ENCODE data around the gene MN1. TPM values are rescaled to one million over a fixed set of nuclear protein-coding genes. Genes with fewer than 3 reads are reported as not detected.

MN1 gene
- total RNA-seq, 1 donor, result 6.2 TPM

DNA sequence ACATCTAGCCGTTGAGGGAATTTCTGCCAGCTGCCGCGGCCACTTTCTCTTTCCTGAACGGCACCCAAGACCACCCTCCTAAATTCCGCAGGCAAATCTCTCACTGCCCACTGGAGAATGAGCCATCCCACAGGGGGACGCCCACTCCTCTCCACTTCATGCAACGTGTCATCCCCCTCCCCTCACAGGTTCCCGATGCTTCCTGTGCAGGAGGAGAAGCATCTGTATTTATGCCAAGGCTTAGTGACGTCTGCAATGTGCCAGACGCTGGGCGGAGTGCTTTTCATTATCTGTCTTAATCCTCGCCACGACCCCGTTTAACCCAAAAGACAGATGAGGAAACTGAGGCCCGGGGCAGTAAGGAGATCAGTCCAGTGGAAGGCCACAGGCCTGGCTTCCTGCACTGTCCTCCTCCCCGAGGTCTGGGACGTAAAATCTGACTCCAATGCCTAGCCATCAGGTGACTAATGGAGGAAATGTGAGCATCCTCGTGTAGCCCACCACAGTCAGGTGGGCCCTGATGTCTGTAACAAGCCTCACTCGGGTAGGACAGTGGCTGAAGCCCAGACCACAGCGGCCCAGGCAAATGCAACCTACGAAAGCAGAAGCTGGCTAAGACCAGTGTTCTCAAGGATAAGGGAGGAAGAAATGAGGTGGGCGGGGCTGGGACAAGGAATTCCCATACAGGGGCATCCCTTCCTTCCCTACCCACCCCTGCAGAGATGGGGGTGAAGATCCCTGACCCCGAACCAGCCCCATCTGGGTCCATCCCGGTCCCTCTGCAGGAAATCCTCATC, 23.1 kb downstream of the MN1 start:
- H2AFZ ChIP-seq (ENCODE audit: low read length), result no peak overlapping the region
- no peak overlapping the region for H3K4me3 ChIP-seq (ENCODE audit: insufficient read depth, low read length)
- H3K27me3 ChIP-seq (ENCODE audit: insufficient read depth, low read length), result peaks cover 7% of the 10 kb centered on the region
- TF ChIP-seq, protein P1, sequence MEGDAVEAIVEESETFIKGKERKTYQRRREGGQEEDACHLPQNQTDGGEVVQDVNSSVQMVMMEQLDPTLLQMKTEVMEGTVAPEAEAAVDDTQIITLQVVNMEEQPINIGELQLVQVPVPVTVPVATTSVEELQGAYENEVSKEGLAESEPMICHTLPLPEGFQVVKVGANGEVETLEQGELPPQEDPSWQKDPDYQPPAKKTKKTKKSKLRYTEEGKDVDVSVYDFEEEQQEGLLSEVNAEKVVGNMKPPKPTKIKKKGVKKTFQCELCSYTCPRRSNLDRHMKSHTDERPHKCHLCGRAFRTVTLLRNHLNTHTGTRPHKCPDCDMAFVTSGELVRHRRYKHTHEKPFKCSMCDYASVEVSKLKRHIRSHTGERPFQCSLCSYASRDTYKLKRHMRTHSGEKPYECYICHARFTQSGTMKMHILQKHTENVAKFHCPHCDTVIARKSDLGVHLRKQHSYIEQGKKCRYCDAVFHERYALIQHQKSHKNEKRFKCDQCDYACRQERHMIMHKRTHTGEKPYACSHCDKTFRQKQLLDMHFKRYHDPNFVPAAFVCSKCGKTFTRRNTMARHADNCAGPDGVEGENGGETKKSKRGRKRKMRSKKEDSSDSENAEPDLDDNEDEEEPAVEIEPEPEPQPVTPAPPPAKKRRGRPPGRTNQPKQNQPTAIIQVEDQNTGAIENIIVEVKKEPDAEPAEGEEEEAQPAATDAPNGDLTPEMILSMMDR (IDR thresholded peaks at IDR 0.05; ENCODE audit: extremely low read depth, low read depth, low read length), result no peak
- no peaks in the 10 kb centered on the region for H4K20me1 ChIP-seq (ENCODE audit: insufficient read depth, low read length)
- peaks cover 4% of the 10 kb centered on the region for H3K4me1 ChIP-seq (ENCODE audit: insufficient read depth, low read length)
- no peak overlapping the region for H3K4me2 ChIP-seq (ENCODE audit: insufficient read depth, low read length)
- no peaks in the 10 kb centered on the region for H3K36me3 ChIP-seq (ENCODE audit: insufficient read depth, low read length)
- no peak overlapping the region for H3K27ac ChIP-seq (ENCODE audit: low read depth, low read length)
- peak; percentile 43 for DNase-seq (ENCODE audit: insufficient read length, low spot score, missing footprints)
- no peaks in the 10 kb centered on the region for H3K9me3 ChIP-seq (ENCODE audit: low read depth, low read length)
- no peaks in the 10 kb centered on the region for H3K79me2 ChIP-seq (ENCODE audit: insufficient read depth, low read length)

GRCh38 chr22:27777128-27777527, 24.4 kb downstream of the MN1 start:
- no peaks in the 10 kb centered on the region for H3K36me3 ChIP-seq (ENCODE audit: insufficient read depth, low read length)
- H2AFZ ChIP-seq (ENCODE audit: low read length), result no peak overlapping the region
- H3K27ac ChIP-seq (ENCODE audit: low read depth, low read length), result no peak overlapping the region
- no peak overlapping the region for H3K4me3 ChIP-seq (ENCODE audit: insufficient read depth, low read length)
- peaks cover 7% of the 10 kb centered on the region for H3K27me3 ChIP-seq (ENCODE audit: insufficient read depth, low read length)
- DNase-seq (ENCODE audit: insufficient read length, low spot score, missing footprints), result peak; percentile 11
- H3K9me3 ChIP-seq (ENCODE audit: low read depth, low read length), result no peaks in the 10 kb centered on the region
- no peaks in the 10 kb centered on the region for H3K79me2 ChIP-seq (ENCODE audit: insufficient read depth, low read length)
- peaks cover 4% of the 10 kb centered on the region for H3K4me1 ChIP-seq (ENCODE audit: insufficient read depth, low read length)
- TF ChIP-seq, protein P1 (IDR thresholded peaks at IDR 0.05; ENCODE audit: extremely low read depth, low read depth, low read length), result no peak
- H4K20me1 ChIP-seq (ENCODE audit: insufficient read depth, low read length), result no peaks in the 10 kb centered on the region
- no peak overlapping the region for H3K4me2 ChIP-seq (ENCODE audit: insufficient read depth, low read length)

GRCh38 chr22:27776650-27776958, 25.0 kb downstream of the MN1 start:
- H3K79me2 ChIP-seq (ENCODE audit: insufficient read depth, low read length), result no peaks in the 10 kb centered on the region
- H3K4me2 ChIP-seq (ENCODE audit: insufficient read depth, low read length), result no peak overlapping the region
- no peaks in the 10 kb centered on the region for H3K36me3 ChIP-seq (ENCODE audit: insufficient read depth, low read length)
- H3K27me3 ChIP-seq (ENCODE audit: insufficient read depth, low read length), result peaks cover 7% of the 10 kb centered on the region
- no peak overlapping the region for H3K27ac ChIP-seq (ENCODE audit: low read depth, low read length)
- TF ChIP-seq, protein P1 (IDR thresholded peaks at IDR 0.05; ENCODE audit: extremely low read depth, low read depth, low read length), result no peak
- DNase-seq (ENCODE audit: insufficient read length, low spot score, missing footprints), result peak; percentile 89
- H3K4me3 ChIP-seq (ENCODE audit: insufficient read depth, low read length), result no peak overlapping the region
- no peaks in the 10 kb centered on the region for H3K9me3 ChIP-seq (ENCODE audit: low read depth, low read length)
- peaks cover 4% of the 10 kb centered on the region for H3K4me1 ChIP-seq (ENCODE audit: insufficient read depth, low read length)
- no peak overlapping the region for H2AFZ ChIP-seq (ENCODE audit: low read length)
- no peaks in the 10 kb centered on the region for H4K20me1 ChIP-seq (ENCODE audit: insufficient read depth, low read length)

GRCh38 chr22:27775758-27776649, 25.6 kb downstream of the MN1 start:
- peak; percentile 62 for DNase-seq (ENCODE audit: insufficient read length, low spot score, missing footprints)
- Histone ChIP-seq H4K20me1 (ENCODE audit: insufficient read depth, low read length) (no peaks in the 10 kb centered on the region), H3K27me3 (ENCODE audit: insufficient read depth, low read length) (peaks cover 7% of the 10 kb centered on the region), H2AFZ (ENCODE audit: low read length) (no peak overlapping the region), H3K4me3 (ENCODE audit: insufficient read depth, low read length) (no peak overlapping the region), H3K4me2 (ENCODE audit: insufficient read depth, low read length) (no peak overlapping the region), H3K36me3 (ENCODE audit: insufficient read depth, low read length) (no peaks in the 10 kb centered on the region), H3K79me2 (ENCODE audit: insufficient read depth, low read length) (no peaks in the 10 kb centered on the region), H3K9me3 (ENCODE audit: low read depth, low read length) (no peaks in the 10 kb centered on the region), H3K27ac (ENCODE audit: low read depth, low read length) (no peak overlapping the region), H3K4me1 (ENCODE audit: insufficient read depth, low read length) (peaks cover 4% of the 10 kb centered on the region)
- TF ChIP-seq, protein P1 (IDR thresholded peaks at IDR 0.05; ENCODE audit: extremely low read depth, low read depth, low read length), result no peak

Data from osteoblast (primary cell).